ENCODE data around the gene PTPN9. TPM values are rescaled to one million over a fixed set of nuclear protein-coding genes. Genes with fewer than 3 reads are reported as not detected.
"Not testable (repeated sequence)": the region's sequence is repeated elsewhere in the genome, so short reads cannot be mapped to it uniquely, and the experiment has no call there.

PTPN9 gene
- polyA plus RNA-seq (2013, experiment 1 of 2; ENCODE audit: insufficient read length), result 31.8 TPM
- 34.3 TPM for polyA plus RNA-seq (2013, experiment 2 of 2; ENCODE audit: insufficient read length)

DNA sequence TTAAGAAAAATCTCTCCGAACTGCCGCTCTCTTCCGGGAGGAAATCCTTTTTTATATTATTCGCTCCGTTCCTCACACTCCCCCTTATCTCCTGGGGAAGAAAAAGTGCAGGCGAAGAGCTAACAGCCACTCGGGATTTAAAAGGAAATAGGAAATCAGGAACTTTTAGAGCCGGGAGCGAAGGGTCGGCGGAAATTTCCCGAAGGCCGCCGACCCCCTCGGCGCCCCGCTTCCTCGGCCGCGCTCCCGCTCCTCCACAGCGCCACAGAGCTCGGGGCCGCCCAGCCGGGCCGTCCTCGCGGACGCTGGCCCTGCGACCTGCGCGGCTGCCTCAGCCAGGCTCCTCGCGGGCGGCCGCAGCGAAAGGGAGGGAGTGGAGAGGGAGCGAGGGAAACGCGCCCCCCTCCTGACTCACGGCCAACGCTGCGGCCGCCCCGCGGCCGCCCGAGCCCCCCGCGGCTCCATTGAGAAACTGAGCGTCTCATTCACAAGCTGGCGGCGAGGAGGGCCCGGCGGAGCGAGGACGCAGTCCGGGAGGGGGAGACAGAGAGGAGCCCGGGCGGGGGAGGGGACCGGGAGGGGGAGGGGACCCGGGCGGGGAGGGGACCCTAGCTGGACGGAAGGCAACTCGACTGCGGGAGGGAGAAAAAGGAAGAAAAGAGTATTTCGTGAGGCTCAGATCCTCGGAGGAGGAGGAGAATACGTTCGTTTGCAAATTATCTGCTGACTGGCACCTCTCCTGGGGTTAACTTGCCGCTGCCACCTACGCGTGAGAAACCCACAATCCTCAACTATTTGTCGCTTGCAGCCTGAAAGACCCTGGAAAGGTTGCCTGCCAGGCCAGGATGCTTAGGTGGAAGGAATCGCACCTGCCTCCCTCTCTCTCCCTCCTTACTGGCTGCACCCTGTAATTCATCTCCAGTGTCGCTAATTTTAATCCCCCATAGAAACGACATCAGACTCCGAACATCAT, at the start of gene PTPN9:
Gene PTPN9 (minus strand): TSS at position 368 of the 973 bp plus-strand sequence. CDS start 539 bp downstream, outside the sequence.
- peak; percentile 90 for DNase-seq

DNA sequence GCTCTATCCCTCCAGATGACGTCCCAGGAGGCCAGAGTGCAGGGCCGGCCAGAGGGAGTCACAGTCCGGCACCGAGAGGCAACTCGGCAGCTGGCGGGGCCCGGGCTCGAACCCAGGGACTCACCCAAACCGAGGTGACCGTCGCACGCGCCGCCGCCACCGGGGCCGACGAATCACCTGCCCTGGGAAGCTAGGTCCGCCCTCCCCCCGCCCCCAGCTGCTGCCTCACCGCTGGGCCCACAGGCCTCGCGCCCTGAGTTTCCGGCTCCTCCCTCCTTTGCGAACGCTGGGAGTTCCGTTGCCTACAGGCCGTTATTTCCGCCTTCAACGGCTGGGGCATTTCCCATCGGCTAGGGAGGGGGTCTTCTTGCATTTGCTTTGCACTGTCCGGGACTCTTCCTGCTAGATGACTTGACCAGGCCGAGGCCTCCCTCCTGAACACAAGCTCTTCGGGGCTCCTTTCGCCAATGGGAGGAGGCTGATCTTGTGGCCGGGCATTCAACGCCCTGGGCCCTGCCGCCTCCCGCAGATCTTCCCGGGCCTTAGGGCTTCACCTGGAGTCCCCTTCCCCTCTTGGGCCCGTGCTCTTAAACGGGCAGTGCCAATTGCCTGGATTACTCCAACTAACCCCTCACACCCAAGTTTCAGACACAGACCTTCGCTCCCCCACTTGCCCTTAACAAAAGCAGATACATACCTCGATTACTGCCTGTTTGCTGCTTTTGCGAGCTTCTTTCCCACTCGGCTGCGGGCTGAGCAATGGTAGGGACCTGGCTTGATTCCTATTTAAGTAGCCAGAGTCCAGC, 46.6 kb upstream of the PTPN9 start, which contains the start of gene SNUPN:
Gene SNUPN (minus strand): TSS at position 184 of the 806 bp plus-strand sequence. CDS start 4,674 bp downstream, outside the sequence.
- peak; percentile 94 for DNase-seq

DNA sequence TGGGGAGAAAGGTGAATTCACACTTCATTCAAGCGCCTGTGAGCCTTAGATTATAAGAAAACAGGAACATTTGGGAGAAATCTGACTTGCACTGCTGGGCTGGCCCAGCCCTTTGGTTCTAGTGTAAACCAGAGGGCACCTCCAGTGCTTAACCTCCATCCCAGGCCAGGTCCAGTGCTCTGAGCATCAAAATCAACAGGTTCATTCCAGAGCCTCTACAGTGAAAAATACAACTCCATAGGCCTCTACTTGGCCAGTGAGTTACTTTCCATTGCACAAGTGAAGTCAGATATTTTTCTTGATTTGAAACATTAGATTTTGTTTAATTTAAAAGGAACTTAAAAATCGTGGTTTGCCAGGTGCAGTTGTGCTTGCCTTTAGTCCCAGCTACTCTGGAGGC, 43.4 kb upstream of the PTPN9 start:
- DNase-seq, result no peak

DNA sequence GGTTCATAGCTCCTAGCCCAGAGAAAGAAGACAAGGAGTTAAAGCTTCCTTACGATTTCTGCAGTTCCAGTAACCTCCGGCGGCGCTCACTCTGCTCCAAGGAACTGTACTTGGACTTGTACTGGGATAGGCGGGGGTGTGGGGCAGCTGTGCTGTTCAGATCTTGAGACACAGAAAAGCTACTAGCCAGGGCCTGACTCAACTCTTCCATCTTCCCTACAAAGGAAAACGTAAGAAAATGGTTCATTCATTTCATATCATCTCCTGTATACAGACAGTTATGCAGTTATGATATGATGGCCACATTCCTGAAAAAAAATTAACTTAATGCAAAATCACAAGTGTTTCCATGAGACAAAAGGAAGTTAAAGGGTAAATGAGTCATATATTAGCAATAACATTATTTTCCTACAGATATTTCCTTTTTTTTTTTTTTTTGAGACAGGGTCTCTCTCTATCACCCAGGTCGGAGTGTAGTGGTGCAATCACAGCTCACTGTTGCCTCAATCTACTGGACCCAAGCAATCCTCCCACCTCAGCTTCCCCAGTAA, 41.8 kb upstream of the PTPN9 start:
- DNase-seq, result peak; percentile 93

GRCh38 chr15:75620058-75620820, 41.1 kb upstream of the PTPN9 start:
- peak; percentile 89 for DNase-seq

- no peak for DNase-seq
Observed at GRCh38 chr15:75616766-75617165, 37.7 kb upstream of the PTPN9 start.

GRCh38 chr15:75606711-75607699, 27.9 kb upstream of the PTPN9 start:
- peak; percentile 45 for DNase-seq

- DNase-seq, result no peak
Observed at GRCh38 chr15:75606026-75606425, 26.9 kb upstream of the PTPN9 start.

- DNase-seq, result peak; percentile 57
Observed at GRCh38 chr15:75599401-75599800, 20.3 kb upstream of the PTPN9 start.

GRCh38 chr15:75598361-75598760, 19.2 kb upstream of the PTPN9 start:
- no peak for DNase-seq

DNA sequence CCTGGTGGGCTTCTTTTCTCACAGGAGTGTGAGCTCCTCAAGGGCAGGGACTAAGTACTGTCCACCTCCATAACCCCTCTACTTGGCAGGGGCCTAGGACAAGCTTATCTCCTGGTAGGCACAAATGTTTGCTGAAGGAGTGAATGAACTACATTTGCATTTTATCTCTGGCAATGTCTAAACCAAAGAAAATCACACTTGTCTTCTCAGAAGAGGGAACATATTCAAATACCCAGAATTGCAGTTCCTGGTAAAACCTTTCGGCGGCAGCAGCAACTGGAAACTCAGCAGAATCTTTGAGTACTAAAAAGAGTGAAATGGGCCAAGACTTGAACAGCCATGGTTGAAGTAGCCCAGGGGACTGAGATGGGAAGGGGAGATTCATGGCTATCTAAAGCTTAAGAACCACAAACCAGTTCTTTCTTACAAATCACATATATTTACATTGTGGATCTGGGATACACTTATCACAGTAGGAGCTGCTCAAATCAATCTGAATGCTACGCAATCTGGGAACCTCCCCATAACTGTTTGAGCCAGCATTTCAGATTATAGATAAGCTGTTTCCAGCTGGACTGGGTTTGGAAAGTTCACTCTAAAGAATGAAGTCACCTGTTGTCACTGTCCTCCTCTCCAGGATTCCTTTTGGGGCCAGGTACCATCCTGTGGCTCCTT, 18.7 kb upstream of the PTPN9 start:
- DNase-seq, result no peak

DNA sequence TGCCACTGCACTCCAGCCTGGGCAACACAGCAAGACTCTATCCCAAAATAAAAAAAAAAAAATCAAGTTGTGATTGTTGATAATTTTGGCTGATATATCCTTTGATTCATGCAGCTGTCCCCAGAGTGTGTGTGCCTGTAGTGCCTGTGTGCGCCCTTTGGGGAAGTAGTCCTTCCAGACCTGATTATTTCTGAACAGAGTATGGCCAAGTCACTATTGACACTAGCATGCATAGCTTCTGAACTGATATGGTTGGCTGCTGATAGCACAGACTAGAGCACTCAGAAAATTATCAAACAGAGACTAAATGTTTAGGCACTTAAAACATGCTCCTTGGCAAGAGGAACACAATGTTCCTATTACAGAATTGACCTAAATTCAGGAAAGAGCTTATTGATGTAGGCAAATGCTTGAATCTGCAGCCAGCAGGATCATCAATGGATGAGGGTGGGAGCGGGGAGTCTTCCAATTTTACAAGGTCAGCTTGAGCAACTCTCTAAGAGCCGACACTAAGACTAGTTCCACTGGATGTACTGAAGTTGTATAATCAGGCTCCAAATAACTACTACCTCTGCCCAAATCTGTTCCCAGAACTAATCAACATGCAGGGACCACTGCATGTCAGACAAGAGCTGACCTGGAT, 17.7 kb upstream of the PTPN9 start:
- no peak for DNase-seq

DNA sequence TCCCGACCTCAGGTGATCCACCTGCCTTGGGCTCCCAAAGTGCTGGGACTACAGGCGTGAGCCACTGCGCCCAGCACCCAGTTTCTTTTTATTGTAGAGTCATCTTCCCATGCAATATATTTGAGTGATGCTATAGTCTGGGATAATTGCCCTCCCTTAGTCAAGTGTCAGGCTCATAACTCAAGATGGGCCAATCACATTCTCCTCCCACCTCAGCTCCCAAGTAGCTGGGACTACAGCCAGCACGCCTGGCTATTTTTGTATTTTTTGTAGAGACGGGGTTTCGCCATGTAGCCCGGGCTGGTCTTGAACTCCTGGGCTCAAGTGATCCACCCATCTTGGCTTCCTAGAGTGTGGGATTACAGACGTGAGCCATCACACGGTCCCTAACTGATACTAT, 15.2 kb upstream of the PTPN9 start:
- DNase-seq, result no peak

DNA sequence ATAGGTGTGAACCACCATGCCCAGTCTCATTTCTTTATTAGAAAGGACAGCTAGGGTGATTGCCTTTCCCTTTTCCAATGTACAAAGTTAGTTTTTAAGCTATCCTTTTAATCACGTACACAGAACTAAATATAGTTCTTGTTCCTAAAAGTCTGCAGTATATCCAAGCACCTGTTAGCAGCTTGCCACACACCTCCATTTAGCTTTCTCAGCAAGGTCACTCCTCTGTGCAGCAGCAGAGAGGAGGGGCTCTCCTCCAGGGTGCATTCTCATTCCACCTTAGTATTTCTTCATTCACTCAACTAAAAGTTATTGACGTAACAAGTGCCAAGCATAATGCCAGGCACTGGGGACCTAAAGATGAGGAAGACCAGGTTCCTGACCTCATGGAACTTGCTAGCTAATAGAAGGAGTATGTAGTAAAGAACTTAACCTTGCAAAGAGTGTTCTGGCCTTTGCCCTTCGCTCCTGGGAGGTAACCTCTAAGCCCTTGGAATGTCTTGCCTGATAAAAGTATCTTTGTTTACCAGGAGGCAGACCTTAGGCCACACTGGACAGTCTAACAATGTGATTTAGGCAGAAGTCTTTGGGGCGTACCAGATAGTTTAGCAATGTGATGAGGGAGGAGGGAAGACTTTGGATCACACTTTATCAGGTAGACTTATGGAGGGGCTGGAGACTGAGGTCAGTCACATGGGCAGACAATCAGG, 12.7 kb upstream of the PTPN9 start:
- DNase-seq, result no peak

DNA sequence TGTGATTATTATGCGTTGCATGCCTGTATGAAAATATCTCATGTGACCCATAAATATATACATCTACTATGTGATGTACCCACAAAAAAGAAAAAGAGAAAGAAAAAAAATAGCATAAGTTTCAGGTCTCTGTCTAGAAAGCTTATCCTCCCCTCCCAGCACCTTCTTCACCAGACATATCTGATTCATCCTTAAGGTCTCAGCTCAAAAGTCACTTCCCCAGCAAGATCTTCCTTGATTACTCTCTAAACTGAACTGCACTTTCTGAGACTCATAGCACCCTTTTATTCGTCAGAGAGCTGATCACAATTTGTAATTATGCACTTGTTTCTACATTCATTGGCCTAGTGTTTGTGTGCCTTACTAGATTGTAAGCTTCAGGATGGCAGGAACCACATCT, 11.1 kb upstream of the PTPN9 start:
- no peak for DNase-seq

DNA sequence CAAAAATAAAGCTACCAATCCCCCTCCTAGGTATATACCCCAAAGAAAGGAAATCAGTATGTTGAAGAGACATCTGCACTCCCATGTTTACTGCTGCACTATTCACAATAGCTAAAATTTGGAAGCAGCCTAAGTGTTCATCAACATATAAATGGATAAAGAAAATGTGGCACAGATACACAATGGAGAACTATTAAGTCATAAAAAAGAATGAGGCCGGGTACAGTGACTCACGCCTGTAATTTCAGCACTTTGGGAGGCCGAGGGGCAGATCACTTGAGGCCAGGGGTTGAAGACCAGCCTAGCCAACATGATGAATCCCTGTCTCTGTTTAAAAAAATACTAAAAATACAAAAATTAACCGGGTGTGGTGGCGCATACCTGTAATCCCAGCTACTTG, 10.0 kb upstream of the PTPN9 start:
- DNase-seq, result no peak

- DNase-seq, result not testable (repeated sequence)
Observed at GRCh38 chr15:75586422-75586821, 7.3 kb upstream of the PTPN9 start.

- DNase-seq, result no peak
Observed at GRCh38 chr15:75584121-75584520, 5.0 kb upstream of the PTPN9 start.

- DNase-seq, result no peak
Observed at GRCh38 chr15:75583701-75584100, 4.6 kb upstream of the PTPN9 start.
